Mucosa of descending colon (tissue), 3 donors: ENCODE measurements around the gene AP1B1. TPM values are rescaled to one million over a fixed set of nuclear protein-coding genes. Genes with fewer than 3 reads are reported as not detected.
A peak's percentile ranks its signal among the peaks of the same experiment; 100 is the strongest.

Experiments
- ATAC-seq: fragments of 200-7000 bp; cut with Tn5 transposase; one replicate; pipeline ENCODE4 v1.9.1; 2020; ENCODE audit warnings: mild to moderate bottlenecking, moderate library complexity
- DNase-seq, 3 donors: peaks; one replicate each; pipeline ENCODE4 v3.0.0-alpha.2; 2020
- H3K36me3 ChIP-seq: fragments of 200-600 bp; one replicate; pipeline ENCODE4 v1.8.0; 2021; ENCODE audit warnings: low read depth, mild to moderate bottlenecking
- H3K4me1 ChIP-seq: fragments of 200-600 bp; one replicate; pipeline ENCODE4 v1.8.0; 2021; ENCODE audit warnings: low read depth, mild to moderate bottlenecking
- H3K4me3 ChIP-seq: fragments of 200-600 bp; one replicate; pipeline ENCODE4 v1.8.0; 2021; ENCODE audit warnings: mild to moderate bottlenecking
- H3K9me3 ChIP-seq: fragments of 200-600 bp; one replicate; pipeline ENCODE4 v1.8.0; 2021; ENCODE audit warnings: mild to moderate bottlenecking
- CTCF ChIP-seq: fragments of 200-600 bp; IDR thresholded peaks from one replicate; pipeline ENCODE4 v1.8.0; 2022; ENCODE audit warnings: antibody characterized with exemption, mild to moderate bottlenecking
- intact Hi-C, 2 donors: fragments of 100-400 bp; cut with DNase I in 1 of 2; cut with micrococcal nuclease in 1 of 2; formaldehyde crosslinking; loops; one replicate each; pipeline versions ENCODE4 v1.11.0 to v1.11.1; 2022; cut with DNase I, micrococcal nuclease
- total RNA-seq, 3 donors: library from RNA; stranded (reverse); fragmentation: NEBNext Ultra II Directional in 2 of 3; extraction: Animal tissue kit (Norgen Biotek cat#: 25700) in 2 of 3; gene quantifications; one replicate each; pipeline versions ENCODE4 v1.2.1 to v1.2.4, GENCODE V29; 2021 to 2023
- donor health status: DM: no; HTN: no; CAD: no; lungs with moderate emphysema.
- donor health status: DM: no; HTN: no; CAD: no.
- donor health status: DM: no; HTN: yes; CAD: no.

The AP1B1 gene
- total RNA-seq, 3 donors from 2014 or later: 74.4 to 105 (median 88.8) TPM

- no peaks in the 10 kb centered on the region for H3K4me1 ChIP-seq
- H3K36me3 ChIP-seq: peaks cover 3% of the 10 kb centered on the region
- DNase-seq: peak in 1 of 3 donors; percentile 43
- no peak for ATAC-seq
- TF ChIP-seq CTCF: no peak
- intact Hi-C loops: no loop called here
- no peak overlapping the region for H3K4me3 ChIP-seq
- no peaks in the 10 kb centered on the region for H3K9me3 ChIP-seq
Measured at GRCh38 chr22:29328566-29329500, 59.5 kb downstream of the AP1B1 start.

- no peak for ATAC-seq
- intact Hi-C loops: no loop called here
- peak in 1 of 3 donors; percentile 33 for DNase-seq
- Histone ChIP-seq H3K4me3 (no peak overlapping the region), H3K36me3 (peaks cover 3% of the 10 kb centered on the region), H3K4me1 (no peaks in the 10 kb centered on the region), H3K9me3 (no peaks in the 10 kb centered on the region)
- no peak for TF ChIP-seq CTCF
Measured at GRCh38 chr22:29328055-29328454, 60.3 kb downstream of the AP1B1 start.

- intact Hi-C loops: no loop called here
- no peaks in the 10 kb centered on the region for H3K9me3 ChIP-seq
- H3K4me1 ChIP-seq: no peaks in the 10 kb centered on the region
- peak in 1 of 3 donors; percentile 47 for DNase-seq
- ATAC-seq: no peak
- no peak for TF ChIP-seq CTCF
- H3K36me3 ChIP-seq: peaks cover 3% of the 10 kb centered on the region
- no peak overlapping the region for H3K4me3 ChIP-seq
Measured at GRCh38 chr22:29327089-29327764, 61.1 kb downstream of the AP1B1 start.

GRCh38 chr22:29326481-29326880 is 61.9 kb downstream of the AP1B1 start:
- Histone ChIP-seq H3K36me3 (peaks cover 3% of the 10 kb centered on the region), H3K4me3 (no peak overlapping the region), H3K9me3 (no peaks in the 10 kb centered on the region), H3K4me1 (no peaks in the 10 kb centered on the region)
- peak in 1 of 3 donors; percentile 38 for DNase-seq
- TF ChIP-seq CTCF: no peak
- ATAC-seq: no peak
- intact Hi-C loops: no loop called here

- ATAC-seq: no peak
- intact Hi-C loops: no loop called here
- peaks cover 3% of the 10 kb centered on the region for H3K36me3 ChIP-seq
Measured at GRCh38 chr22:29325785-29326315, 62.5 kb downstream of the AP1B1 start.

More at GRCh38 chr22:29325785-29326315, 62.5 kb downstream of the AP1B1 start:
- peak in 1 of 3 donors; percentile 50 for DNase-seq
- H3K9me3 ChIP-seq: no peaks in the 10 kb centered on the region
- H3K4me3 ChIP-seq: no peak overlapping the region
- TF ChIP-seq CTCF: no peak
- no peaks in the 10 kb centered on the region for H3K4me1 ChIP-seq
